HepG2 (cell line): ENCODE measurements around the gene GNA14. TPM values are rescaled to one million over a fixed set of nuclear protein-coding genes. Genes with fewer than 3 reads are reported as not detected.

Source experiments
- ATAC-seq: fragments of 200-7000 bp; cut with Tn5 transposase; 3 replicates; pipeline ENCODE4 v1.9.1; 2020; ENCODE audit warnings: mild to moderate bottlenecking, moderate library complexity
- BruUV-seq: library from RNA; stranded (reverse); fragments of 400-500 nt; replicated peaks from 2 replicates; lab custom pipeline; 2021; lab: Mats Ljungman, UMichigan
- CTCF ChIA-PET: fragments of 300-600 bp; formaldehyde crosslinking; extraction: SDS; loops from one replicate; lab custom pipeline; 2021; ENCODE audit warnings: low total read pairs, inconsistent platforms, low intra/inter-chr PET ratio; lab: Yijun Ruan, JAX
- POLR2A ChIA-PET: fragments of 350-600 bp; sonication (Branson Sonifier 250); formaldehyde crosslinking; loops from one replicate; lab custom pipeline; 2020; ENCODE audit warnings: antibody characterized with exemption, inconsistent platforms; lab: Yijun Ruan, JAX
- DNase-seq: peaks from one replicate; pipeline ENCODE4 v3.0.0-alpha.2; 2015; ENCODE audit warnings: low spot score
- FAIRE-seq: peaks from 3 replicates; lab custom pipeline; 2011; peaks lifted over from hg19 to GRCh38; lab: Jason Lieb, UNC
- H2AFZ ChIP-seq: one replicate; pipeline ENCODE4 v1.6.1; 2011; ENCODE audit warnings: low read length, inconsistent platforms
- H3K27ac ChIP-seq: fragments of 300-600 bp; 3 replicates; pipeline ENCODE4 v1.8.0; 2011; ENCODE audit warnings: mixed run types, mild to moderate bottlenecking, mixed read lengths, low read length, inconsistent platforms; ENCODE audit not compliant: insufficient read depth; ENCODE audit errors: extremely low read length
- H3K27me3 ChIP-seq, 2 experiments: fragments of 200-600 bp in 1 of 2; 2 replicates in 1 of 2; 3 replicates in 1 of 2; pipeline versions ENCODE4 v1.6.0 to v1.8.0; 2011; ENCODE audit warnings: low read length in 2 of 2, mild to moderate bottlenecking in 2 of 2, moderate library complexity in 2 of 2, inconsistent platforms in 1 of 2; ENCODE audit not compliant: insufficient read depth in 2 of 2, control insufficient read depth in 1 of 2
- H3K36me3 ChIP-seq, 2 experiments: fragments of 200-600 bp in 1 of 2; replicated peaks in 1 of 2; 2 replicates in 1 of 2; 3 replicates in 1 of 2; pipeline versions ENCODE4 v1.5.1 to v1.8.0; 2011; ENCODE audit warnings: low read length in 2 of 2, inconsistent platforms in 1 of 2; ENCODE audit not compliant: insufficient read depth in 2 of 2, control insufficient read depth in 1 of 2
- H3K4me1 ChIP-seq: 2 replicates; pipeline ENCODE4 v1.5.1; 2012; ENCODE audit warnings: low read length, inconsistent platforms; ENCODE audit not compliant: insufficient read depth
- H3K4me2 ChIP-seq: 2 replicates; pipeline ENCODE4 v1.6.0; 2011; ENCODE audit warnings: low read depth, low read length, inconsistent platforms
- H3K4me3 ChIP-seq, 3 experiments: fragments of 200-600 bp in 1 of 3; sonication (generic), shearing (Covaris generic) in 1 of 3; replicated peaks in 1 of 3; 2 replicates each; pipeline ENCODE4 v1.5.1; 2011 to 2016; ENCODE audit warnings: low read length in 3 of 3, inconsistent platforms in 2 of 3, low read depth in 2 of 3, mild to moderate bottlenecking in 2 of 3, control low read depth in 1 of 3, mixed read lengths in 1 of 3; ENCODE audit not compliant: insufficient read depth in 1 of 3
- H3K79me2 ChIP-seq: one replicate; pipeline ENCODE4 v1.6.1; 2011; ENCODE audit warnings: low read length, inconsistent platforms; ENCODE audit not compliant: insufficient read depth
- H3K9ac ChIP-seq: 2 replicates; pipeline ENCODE4 v1.6.0; 2011; ENCODE audit warnings: mild to moderate bottlenecking, low read depth, low read length, inconsistent platforms; ENCODE audit not compliant: insufficient read depth
- H3K9me3 ChIP-seq: 2 replicates; pipeline ENCODE4 v1.5.1; 2012; ENCODE audit warnings: mild to moderate bottlenecking, low read length
- H4K20me1 ChIP-seq: 2 replicates; pipeline ENCODE4 v1.6.0; 2011; ENCODE audit warnings: inconsistent platforms, mild to moderate bottlenecking, low read length, moderate library complexity; ENCODE audit not compliant: insufficient read depth
- CTCF ChIP-seq: sonication (generic); formaldehyde crosslinking; IDR thresholded peaks from 2 replicates; pipeline ENCODE4 v1.5.0; 2020; ENCODE audit warnings: mild to moderate bottlenecking, missing genetic modification reagents, moderate library complexity
- FOXK1 ChIP-seq: sonication (generic); formaldehyde crosslinking; IDR thresholded peaks from 2 replicates; pipeline ENCODE4 v1.4.0; 2020; ENCODE audit warnings: low read depth, missing genetic modification reagents, borderline replicate concordance
- GMEB1 ChIP-seq: sonication (generic); formaldehyde crosslinking; IDR thresholded peaks from 2 replicates; pipeline ENCODE4 v1.5.1; 2020; ENCODE audit warnings: missing genetic modification reagents, mild to moderate bottlenecking, borderline replicate concordance
- HNF4A ChIP-seq: sonication (generic); formaldehyde crosslinking; IDR thresholded peaks from 2 replicates; pipeline ENCODE4 v1.4.0; 2020; ENCODE audit warnings: missing genetic modification reagents
- KLF16 ChIP-seq, 2 experiments: sonication (generic) in 1 of 2; formaldehyde crosslinking in 1 of 2; IDR thresholded peaks; 2 replicates each; pipeline versions ENCODE4 v1.6.1 to v1.8.0; 2016 to 2023; ENCODE audit warnings: missing genetic modification reagents in 2 of 2, missing compliant biosample characterization in 1 of 2
- MAX ChIP-seq: IDR thresholded peaks from 2 replicates; pipeline ENCODE4 v1.6.1; 2012; ENCODE audit warnings: inconsistent platforms
- NCOR1 ChIP-seq: fragments of 200-600 bp; sonication (generic); IDR thresholded peaks from 2 replicates; pipeline ENCODE4 v1.7.0; 2017; ENCODE audit warnings: antibody characterized with exemption, low read length, borderline replicate concordance
- NFKBIZ ChIP-seq: IDR thresholded peaks from 2 replicates; pipeline ENCODE4 v1.6.1; 2018; ENCODE audit warnings: missing genetic modification reagents, missing compliant biosample characterization
- SMC3 ChIP-seq: IDR thresholded peaks from 2 replicates; pipeline ENCODE4 v1.6.1; 2011; ENCODE audit warnings: low read length, improper control_type of control experiment
- SNAPC2 ChIP-seq: sonication (generic); formaldehyde crosslinking; IDR thresholded peaks from 2 replicates; pipeline ENCODE4 v1.8.1; 2022; ENCODE audit warnings: mild to moderate bottlenecking, missing genetic modification reagents
- STAG1 ChIP-seq: sonication (generic); formaldehyde crosslinking; IDR thresholded peaks from 2 replicates; pipeline ENCODE4 v1.4.0; 2020; ENCODE audit warnings: missing genetic modification reagents
- TCF7 ChIP-seq: sonication (generic); IDR thresholded peaks from 2 replicates; pipeline ENCODE4 v1.6.1; 2016; ENCODE audit warnings: antibody characterized with exemption, low read depth
- WGBS: methylation state at CpG from one replicate; pipeline ENCODE4 v1.1.6; 2017; ENCODE audit warnings: low lambda C conversion rate; 5-methylcytosine and 5-hydroxymethylcytosine counted together
- in situ Hi-C: cut with HindIII; loops from 2 replicates; pipeline ENCODE4 v1.10.0; 2017; ENCODE audit warnings: low pct_unique_long_range_greater_than_20kb; ENCODE audit not compliant: extremely low pct_ligation_motif_present
- intact Hi-C: fragments of 100-400 bp; cut with micrococcal nuclease; formaldehyde crosslinking; loops from one replicate; pipeline ENCODE4 v1.10.0; 2022; ENCODE audit not compliant: unreplicated experiment
- polyA plus RNA-seq, 8 experiments: library from polyadenylated mRNA; depleted of rRNA in 3 of 8; stranded (reverse) in 7 of 8; unstranded in 1 of 8; fragments of >200 nt; fragmentation: Illumina TruSeq in 4 of 8; extraction: Trizol in 4 of 8; gene quantifications; 2 replicates each; pipeline versions ENCODE4 v1.2.1 to v1.2.3, GENCODE V29; 2011 to 2016; ENCODE audit warnings: low read depth in 4 of 8, missing spikeins in 1 of 8, mixed read lengths in 1 of 8; ENCODE audit not compliant: insufficient read depth in 1 of 8
- total RNA-seq, 5 experiments: library from RNA; depleted of rRNA; stranded (reverse); fragments of >200 nt; fragmentation: Illumina TruSeq; extraction: Trizol; gene quantifications; 2 replicates each; pipeline ENCODE4 v1.2.3, GENCODE V29; 2016; ENCODE audit warnings: low read depth in 1 of 5

Gene GNA14
- total and polyA plus RNA-seq, 2 of the 13 experiments (the other 11 are each of a cell fraction or from before 2014, with no cell fraction given): not detected

GRCh38 chr9:77455312-77455927, 192.7 kb downstream of the GNA14 start:
- H3K4me1 ChIP-seq: no peaks in the 10 kb centered on the region
- no peak overlapping the region for H3K4me2 ChIP-seq
- no peak overlapping the region for H2AFZ ChIP-seq
- no TSS peak for BruUV-seq
- ChIA-PET POLR2A (no interaction called here), CTCF (interaction anchor here (0.9 kb wide), 1 partner anchor 295 kb away, joined by 3 read pairs; no protein-coding TSS in a partner anchor)
- H3K27me3 ChIP-seq: peaks cover 0 to 28% of the 10 kb centered on the region in 2 experiments; a peak in 1 of 5 replicates
- no peaks in the 10 kb centered on the region for H4K20me1 ChIP-seq
- intact Hi-C loops: loop anchor here (2.0 to 5.0 kb wide), 3 partner anchors 197 to 667 kb away; no protein-coding TSS in a partner anchor
- FAIRE-seq (peak; percentile 62), DNase-seq (peak; percentile 33), ATAC-seq (peak; percentile 80)
- H3K9me3 ChIP-seq: no peaks in the 10 kb centered on the region
- H3K9ac ChIP-seq: no peak overlapping the region
- no peaks in the 10 kb centered on the region for H3K79me2 ChIP-seq
- H3K27ac ChIP-seq: no peak overlapping the region
- no peak overlapping the region for H3K4me3 ChIP-seq
- 0 out of 2 replicates have a peak, but pooled peaks have one; percentile 30 for TF ChIP-seq MAX
- no peak for TF ChIP-seq SNAPC2
- TF ChIP-seq STAG1: peak; percentile 30; the same call in 1 of the 2 replicates
- TF ChIP-seq NCOR1: no peak
- TF ChIP-seq TCF7: no peak
- no peak for TF ChIP-seq GMEB1 (CRISPR knock-in tag)
- TF ChIP-seq HNF4A (CRISPR knock-in tag): no peak
- peak; percentile 56 for TF ChIP-seq SMC3
- no peak for TF ChIP-seq NFKBIZ (CRISPR knock-in tag)
- TF ChIP-seq CTCF (CRISPR knock-in tag): peak; percentile 61
- TF ChIP-seq FOXK1 (CRISPR knock-in tag): no peak
- no peak for TF ChIP-seq KLF16 (CRISPR knock-in tag; IDR thresholded peaks at IDR 0.05)
- 19% methylated on average over 7 of the region's 8 CpGs for WGBS
- no peaks in the 10 kb centered on the region for H3K36me3 ChIP-seq
- in situ Hi-C loops: loop anchor here (10.0 to 25.0 kb wide), 2 partner anchors 299 to 657 kb away; no protein-coding TSS in a partner anchor
